ENCODE results near the gene MCCD1. TPM values are rescaled to one million over a fixed set of nuclear protein-coding genes. Genes with fewer than 3 reads are reported as not detected.

MCCD1 gene
- total RNA-seq, 1 experiment from 2014 or later, result not detected

DNA sequence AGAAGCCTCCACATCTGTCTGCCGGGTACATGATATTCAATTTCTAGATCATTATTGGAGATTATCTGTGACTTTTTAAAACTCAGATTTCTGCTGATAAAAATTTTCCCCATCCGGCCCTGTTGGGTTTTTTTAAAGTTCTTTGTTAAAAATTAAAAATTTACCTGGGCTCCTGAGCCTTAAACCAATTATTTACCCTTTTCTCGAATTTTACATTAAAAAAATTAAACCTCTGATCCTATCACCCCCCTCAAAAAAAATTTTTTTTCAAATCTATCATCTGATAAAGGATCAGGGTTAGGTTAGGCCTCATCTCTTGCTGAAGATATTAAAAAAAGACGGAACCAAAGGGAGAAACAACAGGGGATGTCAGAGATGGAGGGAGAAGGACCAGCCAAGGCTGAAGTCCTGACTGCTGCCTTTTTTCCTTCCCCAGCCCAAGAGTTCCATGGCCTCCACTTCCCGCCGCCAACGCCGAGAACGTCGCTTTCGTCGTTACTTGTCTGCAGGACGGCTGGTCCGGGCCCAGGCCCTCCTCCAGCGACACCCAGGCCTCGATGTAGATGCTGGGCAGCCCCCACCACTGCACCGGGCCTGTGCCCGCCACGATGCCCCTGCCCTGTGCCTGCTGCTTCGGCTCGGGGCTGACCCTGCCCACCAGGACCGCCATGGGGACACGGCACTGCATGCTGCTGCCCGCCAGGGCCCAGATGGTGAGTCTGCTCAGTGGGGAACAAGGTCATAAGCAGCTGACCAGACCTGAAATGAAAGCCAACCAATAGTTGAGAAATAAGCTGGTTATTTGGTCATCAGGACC is 19.2 kb downstream of the MCCD1 start:
- TF ChIP-seq EZH2 (IDR thresholded peaks at IDR 0.05; ENCODE audit: low read length, unreplicated experiment), result no peak
- TF ChIP-seq, protein P1, sequence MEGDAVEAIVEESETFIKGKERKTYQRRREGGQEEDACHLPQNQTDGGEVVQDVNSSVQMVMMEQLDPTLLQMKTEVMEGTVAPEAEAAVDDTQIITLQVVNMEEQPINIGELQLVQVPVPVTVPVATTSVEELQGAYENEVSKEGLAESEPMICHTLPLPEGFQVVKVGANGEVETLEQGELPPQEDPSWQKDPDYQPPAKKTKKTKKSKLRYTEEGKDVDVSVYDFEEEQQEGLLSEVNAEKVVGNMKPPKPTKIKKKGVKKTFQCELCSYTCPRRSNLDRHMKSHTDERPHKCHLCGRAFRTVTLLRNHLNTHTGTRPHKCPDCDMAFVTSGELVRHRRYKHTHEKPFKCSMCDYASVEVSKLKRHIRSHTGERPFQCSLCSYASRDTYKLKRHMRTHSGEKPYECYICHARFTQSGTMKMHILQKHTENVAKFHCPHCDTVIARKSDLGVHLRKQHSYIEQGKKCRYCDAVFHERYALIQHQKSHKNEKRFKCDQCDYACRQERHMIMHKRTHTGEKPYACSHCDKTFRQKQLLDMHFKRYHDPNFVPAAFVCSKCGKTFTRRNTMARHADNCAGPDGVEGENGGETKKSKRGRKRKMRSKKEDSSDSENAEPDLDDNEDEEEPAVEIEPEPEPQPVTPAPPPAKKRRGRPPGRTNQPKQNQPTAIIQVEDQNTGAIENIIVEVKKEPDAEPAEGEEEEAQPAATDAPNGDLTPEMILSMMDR (conservative IDR thresholded peaks at IDR 0.05; ENCODE audit: low read depth, low read length), result no peak
- TF ChIP-seq EZH2phosphoT487 (IDR thresholded peaks at IDR 0.05; ENCODE audit: borderline replicate concordance, low read length), result no peak
- Histone ChIP-seq H3F3A (ENCODE audit: low read length, unreplicated experiment) (no peaks in the 10 kb centered on the region), H2AFZ (ENCODE audit: low read length) (peak overlapping the region; percentile 54), H3K4me3 (ENCODE audit: low read length) (peak overlapping the region; percentile 76), H3K27ac (ENCODE audit: low read length) (peak overlapping the region; percentile 41), H3K4me2 (ENCODE audit: low read length) (peak overlapping the region; percentile 96), H4K20me1 (ENCODE audit: low read length) (no peaks in the 10 kb centered on the region), H3K9me3 (ENCODE audit: low read length) (no peaks in the 10 kb centered on the region), H3K9ac (ENCODE audit: low read length) (peak overlapping the region; percentile 97), H3K9me2 (replicated peaks; ENCODE audit: low read length) (no peaks in the 10 kb centered on the region), H3K79me2 (ENCODE audit: low read length) (peaks cover 28% of the 10 kb centered on the region), H3K4me1 (ENCODE audit: insufficient read depth, low read length) (peaks cover 18% of the 10 kb centered on the region), H3K27me3 (ENCODE audit: low read length) (no peaks in the 10 kb centered on the region), H3K36me3 (ENCODE audit: low read depth, low read length) (peaks cover 8% of the 10 kb centered on the region; the same call in 1 of the 2 replicates)
- TSS peak; percentile 58 for BruUV-seq (replicated peaks)
- intact Hi-C loops (cut with micrococcal nuclease), result loop anchor here (5.0 kb wide), 1 partner anchor 119 kb away; the partner anchor contains the start of genes CSNK2B and LY6G5B
- DNase-seq (no peak), ATAC-seq (no peak)
- ChIA-PET CTCF (interaction anchor here (0.6 to 2.1 kb wide), 4 partner anchors 50 to 279 kb away, joined by 3 to 9 read pairs (median 4); no protein-coding TSS in a partner anchor), POLR2A (ENCODE audit: unreplicated experiment) (interaction anchor here (0.6 to 0.7 kb wide), 2 partner anchors 85 to 1426 kb away, joined by 3 read pairs; no protein-coding TSS in a partner anchor)

DNA sequence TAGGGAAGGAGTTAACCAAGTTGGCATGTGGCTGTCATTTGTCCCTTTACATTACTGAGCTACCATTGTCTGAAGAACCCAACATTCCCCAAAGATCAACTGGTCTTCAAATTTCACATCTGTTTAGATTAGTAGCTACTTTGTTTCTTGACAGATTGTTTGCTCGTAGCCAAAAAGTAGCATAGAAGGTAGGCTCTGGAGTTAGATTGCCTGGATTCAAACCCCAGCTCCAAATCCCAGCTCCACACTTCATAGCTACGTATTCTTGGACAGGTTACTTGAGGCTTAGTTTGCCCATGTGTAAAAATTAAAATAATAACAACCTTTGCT is 19.7 kb downstream of the MCCD1 start:
- POLR2A ChIA-PET (ENCODE audit: unreplicated experiment), result no interaction called here
- no peak overlapping the region for H3K27ac ChIP-seq (ENCODE audit: low read length)
- peaks cover 13% of the 10 kb centered on the region for H3K36me3 ChIP-seq (ENCODE audit: low read depth, low read length)
- no peaks in the 10 kb centered on the region for H3K9me2 ChIP-seq (replicated peaks; ENCODE audit: low read length)
- no peaks in the 10 kb centered on the region for H3K27me3 ChIP-seq (ENCODE audit: low read length)
- peaks cover 23% of the 10 kb centered on the region for H3K79me2 ChIP-seq (ENCODE audit: low read length)
- H4K20me1 ChIP-seq (ENCODE audit: low read length), result no peaks in the 10 kb centered on the region
- peak overlapping the region; percentile 96 for H3K4me2 ChIP-seq (ENCODE audit: low read length)
- peaks cover 14% of the 10 kb centered on the region for H3K4me1 ChIP-seq (ENCODE audit: insufficient read depth, low read length)
- intact Hi-C loops (cut with micrococcal nuclease), result loop anchor here (5.0 kb wide), 1 partner anchor 119 kb away; the partner anchor contains the start of genes CSNK2B and LY6G5B
- peak overlapping the region; percentile 76 for H3K4me3 ChIP-seq (ENCODE audit: low read length)
- TF ChIP-seq, protein P1 (conservative IDR thresholded peaks at IDR 0.05; ENCODE audit: low read depth, low read length), result no peak
- TF ChIP-seq EZH2phosphoT487 (IDR thresholded peaks at IDR 0.05; ENCODE audit: borderline replicate concordance, low read length) (no peak), EZH2 (IDR thresholded peaks at IDR 0.05; ENCODE audit: low read length, unreplicated experiment) (no peak)
- peak overlapping the region; percentile 97 for H3K9ac ChIP-seq (ENCODE audit: low read length)
- CTCF ChIA-PET, result interaction anchor here (0.9 kb wide), 1 partner anchor 50 kb away, joined by 5 read pairs; no protein-coding TSS in a partner anchor
- no peak for DNase-seq
- ATAC-seq, result no peak
- peak overlapping the region; percentile 54 for H2AFZ ChIP-seq (ENCODE audit: low read length)
- H3K9me3 ChIP-seq (ENCODE audit: low read length), result no peaks in the 10 kb centered on the region
- H3F3A ChIP-seq (ENCODE audit: low read length, unreplicated experiment), result no peaks in the 10 kb centered on the region
- no TSS peak for BruUV-seq (replicated peaks)
